ENCODE results near the gene SLC27A2.
"Not testable (repeated sequence)": the region's sequence is repeated elsewhere in the genome, so short reads cannot be mapped to it uniquely, and the experiment has no call there.

SLC27A2 gene

DNA sequence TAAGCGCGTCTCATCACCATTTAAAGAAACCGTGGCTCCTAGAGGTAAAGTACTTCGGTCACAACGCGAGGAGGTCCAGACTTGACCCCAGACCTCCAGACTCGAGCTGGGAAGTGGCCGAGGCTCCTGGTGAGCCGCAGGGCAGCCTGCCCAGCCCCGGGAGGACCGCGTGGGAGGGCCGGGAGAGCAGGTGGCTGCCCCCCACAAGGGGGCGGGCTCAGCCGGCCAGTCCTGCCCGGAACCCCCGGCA, at the start of gene SLC27A2:
TSS of gene SLC27A2 (plus strand) at position 228 of the 250 bp plus-strand sequence. CDS start 232 bp downstream, outside the sequence.
- no peak for DNase-seq

GRCh38 chr15:50132251-50132984, 49.6 kb upstream of the SLC27A2 start:
- DNase-seq: not testable (repeated sequence)

GRCh38 chr15:50134524-50135024, 47.4 kb upstream of the SLC27A2 start:
- DNase-seq: no peak

DNA sequence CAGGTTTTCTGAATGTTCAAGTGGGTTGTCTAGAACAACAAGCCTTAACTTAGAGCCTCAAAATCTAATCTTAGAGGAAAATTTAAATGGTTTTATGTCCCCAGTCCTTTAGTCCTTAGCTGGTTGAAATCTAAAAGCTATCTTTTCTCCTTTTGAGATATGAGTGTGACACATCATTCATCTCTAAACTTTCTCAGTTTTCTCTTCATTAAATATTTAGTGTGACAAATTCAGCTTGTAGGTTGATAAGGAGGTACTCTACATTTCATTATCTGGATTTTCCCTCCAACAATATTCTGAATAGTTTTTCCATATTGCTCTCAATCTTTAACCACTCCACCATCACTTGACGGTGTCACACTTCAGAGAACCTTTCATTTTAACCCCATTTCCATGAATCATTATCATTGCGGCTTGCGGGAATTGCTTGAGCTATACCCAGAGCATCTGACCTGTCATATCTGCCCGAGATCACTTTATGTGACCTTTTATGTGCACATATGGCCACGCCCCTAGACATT, 46.9 kb upstream of the SLC27A2 start:
- no peak for DNase-seq

DNA sequence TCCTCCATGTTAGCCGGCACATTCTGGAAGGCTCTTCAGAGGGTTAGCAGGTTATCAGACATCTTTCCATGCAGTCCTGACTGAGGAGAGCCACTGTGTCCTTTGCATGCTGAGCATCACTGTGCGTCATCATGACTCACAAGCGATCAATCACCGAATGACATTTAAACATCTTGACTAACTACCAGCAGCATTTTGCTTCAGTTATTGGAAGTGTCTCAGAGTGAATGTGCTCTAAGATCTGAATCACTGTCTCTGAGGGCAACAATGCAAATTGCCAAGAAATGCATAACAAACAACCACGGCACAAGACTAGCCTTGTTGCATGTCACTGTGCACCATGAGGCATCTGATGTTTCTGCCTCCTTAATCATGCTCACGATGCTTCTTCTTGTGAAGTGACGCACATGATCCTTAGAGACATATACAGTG, 44.6 kb upstream of the SLC27A2 start:
- DNase-seq: no peak

- DNase-seq: no peak
Observed at GRCh38 chr15:50137893-50138292, 44.1 kb upstream of the SLC27A2 start.

DNA sequence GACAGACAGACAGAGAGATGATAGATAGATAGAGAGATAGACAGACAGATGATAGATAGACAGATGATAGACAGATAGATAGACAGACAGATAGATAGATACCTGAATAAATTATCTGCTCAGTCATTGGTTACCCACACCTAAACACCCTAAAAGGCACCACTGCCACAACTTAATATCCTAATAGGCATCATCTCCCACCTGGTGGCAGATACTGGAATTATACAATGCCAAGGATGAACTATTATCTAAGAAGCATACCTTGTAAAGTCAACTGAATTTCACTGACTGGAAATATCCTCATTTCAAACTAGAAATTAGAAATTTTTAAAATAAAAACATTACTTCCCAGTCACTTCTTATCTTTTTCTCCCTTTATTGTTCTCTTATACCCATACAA, 43.6 kb upstream of the SLC27A2 start:
- no peak for DNase-seq

DNA sequence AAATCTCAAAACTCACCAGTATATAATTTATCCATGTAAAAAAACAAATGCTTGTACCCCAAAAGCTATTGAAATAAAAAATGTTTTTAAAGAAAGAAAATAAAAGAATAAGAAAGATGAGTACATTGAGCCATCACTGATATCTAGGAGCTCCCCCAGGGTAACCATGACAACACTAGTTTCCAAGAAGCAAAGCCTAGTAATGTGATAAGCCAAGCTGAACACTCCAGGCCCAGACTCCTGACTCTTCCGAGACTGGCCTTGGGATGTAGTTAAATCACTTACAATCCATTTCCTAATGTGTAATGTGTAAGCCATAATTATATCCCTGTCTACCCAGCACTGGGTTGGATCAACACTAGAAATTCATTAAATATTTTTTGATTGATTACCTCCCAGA, 41.9 kb upstream of the SLC27A2 start:
- DNase-seq: no peak

DNA sequence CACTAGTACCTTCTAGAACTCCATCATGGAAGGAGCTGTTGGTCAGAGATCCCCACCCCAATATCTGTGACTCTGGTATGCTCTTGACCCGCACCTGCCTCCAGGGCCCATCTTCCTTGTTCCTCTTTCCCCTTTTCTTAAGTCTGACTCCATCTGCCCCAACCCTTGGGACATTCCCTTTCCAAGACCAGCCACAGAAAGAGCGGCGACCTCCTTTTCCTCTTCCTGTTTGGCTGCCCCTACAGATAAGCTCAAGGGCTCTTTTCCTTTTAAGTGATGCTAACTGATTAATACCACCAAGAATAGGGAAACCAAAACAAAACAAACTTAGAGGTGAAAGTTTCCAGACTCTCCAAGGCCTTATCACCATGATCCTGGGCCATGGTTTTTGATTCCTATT, 41.0 kb upstream of the SLC27A2 start:
- no peak for DNase-seq

GRCh38 chr15:50141856-50142255, 40.1 kb upstream of the SLC27A2 start:
- DNase-seq: no peak

DNA sequence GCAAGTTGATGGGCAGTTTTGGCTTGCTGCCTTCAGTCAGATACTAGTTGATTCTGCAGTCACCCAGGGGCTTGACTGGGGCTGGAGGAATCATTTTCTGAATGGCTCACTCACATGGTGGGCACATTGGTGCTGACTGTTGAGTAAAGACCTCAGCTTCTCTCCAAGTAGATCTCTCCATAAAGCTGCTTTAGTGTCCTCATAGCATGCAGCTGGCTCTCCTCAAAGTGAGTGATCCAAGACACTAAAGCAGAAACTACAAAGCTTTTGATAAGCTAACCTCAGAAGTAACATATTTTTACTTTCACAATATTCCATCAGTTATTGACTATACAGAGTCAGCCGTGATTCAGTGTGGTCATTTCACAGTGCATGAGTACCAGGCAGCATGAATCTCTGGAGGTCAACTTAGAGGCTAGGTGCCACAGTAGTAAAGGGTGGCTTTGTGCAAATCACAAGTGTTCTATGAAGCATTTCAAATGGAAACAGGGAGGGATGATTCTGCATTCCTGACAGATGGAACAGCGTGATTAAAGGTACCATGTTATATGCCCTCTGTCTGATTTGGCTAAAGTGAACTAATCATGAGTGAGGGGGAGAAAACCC, 38.6 kb upstream of the SLC27A2 start:
- no peak for DNase-seq

- DNase-seq: no peak
Observed at GRCh38 chr15:50144341-50145120, 37.5 kb upstream of the SLC27A2 start.

- no peak for DNase-seq
Observed at GRCh38 chr15:50145451-50145872, 36.5 kb upstream of the SLC27A2 start.

GRCh38 chr15:50146632-50147031, 35.4 kb upstream of the SLC27A2 start:
- no peak for DNase-seq

DNA sequence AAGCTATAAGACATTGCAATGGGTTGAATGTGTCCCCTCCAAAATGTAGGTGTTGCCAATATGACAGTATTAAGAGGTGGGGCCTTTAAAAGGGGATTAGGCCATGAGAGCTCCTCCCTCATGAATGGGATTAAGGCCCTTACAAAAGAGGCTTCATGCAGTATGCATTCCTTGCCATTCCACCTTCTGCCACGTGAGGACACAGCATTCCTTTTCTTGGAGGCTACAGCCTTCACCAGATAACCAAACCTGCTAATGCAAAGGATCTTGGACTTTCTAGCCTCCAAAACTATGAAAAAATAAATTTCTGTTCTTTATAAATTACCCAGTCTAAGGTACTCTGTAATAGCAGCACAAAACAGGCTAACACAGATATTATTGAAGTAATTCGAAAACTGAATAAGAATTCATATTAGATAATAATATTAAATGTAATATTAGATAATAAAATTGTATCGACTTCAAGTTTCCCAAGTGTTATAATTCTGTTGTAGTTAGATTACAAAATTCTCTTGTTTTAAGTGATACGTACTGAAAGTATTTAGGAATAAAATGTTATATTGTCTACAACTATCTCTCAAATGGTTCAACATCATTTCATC, 33.5 kb upstream of the SLC27A2 start:
- DNase-seq: no peak

- DNase-seq: no peak
Observed at GRCh38 chr15:50149090-50149489, 32.9 kb upstream of the SLC27A2 start.

GRCh38 chr15:50150349-50150748, 31.6 kb upstream of the SLC27A2 start:
- no peak for DNase-seq

DNA sequence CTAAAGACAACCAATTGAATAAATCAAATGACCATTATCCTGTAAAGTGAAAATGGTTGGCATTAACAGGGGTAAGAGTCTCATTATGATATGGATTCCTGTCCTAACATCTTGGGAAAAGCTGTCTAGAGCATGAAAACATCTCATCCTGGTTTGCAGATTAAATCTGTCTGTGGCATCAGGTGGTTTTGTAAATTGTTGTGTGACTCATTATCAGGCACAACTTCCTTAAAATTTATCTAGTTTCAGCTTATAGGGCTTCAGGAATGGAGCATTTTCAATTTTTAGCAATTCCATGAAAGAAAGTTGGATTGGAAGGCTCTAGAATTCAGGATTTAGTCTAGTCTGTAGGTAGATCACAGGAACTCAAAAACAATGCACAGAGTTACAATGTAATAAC, 31.1 kb upstream of the SLC27A2 start:
- no peak for DNase-seq

DNA sequence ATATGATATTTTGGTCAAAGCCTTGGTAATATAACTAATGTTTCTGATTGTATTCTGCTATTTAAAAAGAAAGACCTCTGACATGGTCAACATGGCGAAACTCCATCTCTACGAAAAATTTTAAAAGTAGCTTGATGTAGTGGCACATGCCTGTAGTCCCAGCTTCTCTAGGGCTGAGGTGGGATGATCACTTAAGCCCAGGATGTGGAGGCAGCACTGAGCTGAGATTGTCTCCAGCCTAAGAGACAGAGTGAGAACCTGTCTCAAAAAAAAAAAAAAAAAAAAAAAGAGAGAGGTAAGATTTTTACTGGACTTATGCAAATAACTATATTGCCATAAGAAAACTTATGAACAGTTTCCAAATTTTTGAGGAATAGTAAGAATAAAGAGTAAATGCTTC, 30.5 kb upstream of the SLC27A2 start:
- DNase-seq: no peak

GRCh38 chr15:50158236-50158635, 23.8 kb upstream of the SLC27A2 start:
- DNase-seq: not testable (repeated sequence)

DNA sequence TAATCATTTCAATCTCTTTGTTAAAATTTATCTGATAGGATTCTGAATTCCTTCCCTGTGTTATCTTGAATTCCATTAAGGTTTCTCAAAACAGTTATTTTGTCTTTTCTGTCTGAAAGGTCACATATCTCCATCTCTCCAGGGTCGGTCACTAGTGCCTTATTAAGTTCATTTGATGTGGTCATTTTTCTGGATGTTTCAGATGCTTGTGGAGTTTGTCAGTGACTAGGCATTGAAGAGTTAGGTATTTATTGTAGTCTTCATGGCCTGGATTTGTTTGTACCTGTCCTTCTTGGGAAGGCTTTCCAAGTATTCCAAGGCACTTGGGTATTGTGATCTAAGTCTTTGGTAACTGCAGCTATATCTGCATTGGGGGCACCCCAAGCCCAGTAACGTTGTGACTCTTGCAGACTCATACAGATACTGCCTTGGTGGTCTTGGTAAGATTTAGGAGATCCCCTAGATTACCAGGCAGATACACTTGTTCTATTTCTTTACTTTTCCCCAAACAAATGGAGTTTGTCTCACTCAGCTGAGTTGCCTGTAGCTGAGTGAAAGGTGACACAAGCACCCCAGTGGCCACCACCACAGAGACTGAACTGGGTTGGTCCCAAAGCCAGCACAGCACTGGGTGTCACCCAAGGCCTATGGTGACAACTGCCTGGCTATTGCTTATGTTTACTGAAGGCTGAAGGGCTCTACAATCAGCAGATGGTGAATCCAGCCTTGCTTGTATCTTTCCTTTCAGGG, 18.9 kb upstream of the SLC27A2 start:
- no peak for DNase-seq

DNA sequence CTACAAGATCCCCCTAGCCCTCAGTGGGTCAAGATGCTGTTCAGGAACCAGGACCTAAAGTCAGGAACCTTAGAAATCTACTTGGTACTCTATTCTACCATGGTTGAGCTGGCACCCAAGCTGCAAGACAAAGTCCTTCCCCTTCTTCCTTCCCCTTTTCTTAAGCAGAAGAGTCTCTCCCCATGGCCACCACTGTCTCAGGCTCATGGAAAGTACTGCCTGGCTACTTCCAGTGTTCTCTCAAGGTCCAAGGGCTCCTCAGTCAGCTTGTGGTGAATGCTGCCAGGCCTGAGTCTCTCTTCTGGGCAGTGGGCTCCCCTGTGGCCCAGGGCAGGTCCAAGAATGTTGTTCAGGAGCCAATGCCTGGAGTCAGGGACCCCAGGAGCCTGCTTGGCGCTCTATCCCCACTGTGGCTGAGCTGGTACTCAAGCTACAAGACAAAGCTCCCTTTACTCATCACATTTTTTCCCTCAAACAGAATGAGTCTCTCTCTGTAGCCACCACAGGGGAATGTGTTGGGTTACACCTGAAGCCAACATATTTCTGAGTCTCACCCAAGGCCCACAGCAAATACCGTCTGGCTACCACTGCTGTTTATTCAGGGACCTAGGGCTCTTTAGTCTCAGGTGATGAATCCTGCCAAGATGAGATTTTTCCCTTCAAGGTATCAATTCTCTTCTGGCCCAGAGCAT, 18.1 kb upstream of the SLC27A2 start:
- DNase-seq: no peak
